NCI-H146 (cell line): ENCODE data around the gene LAMB4.
"Not testable (repeated sequence)": the region's sequence is repeated elsewhere in the genome, so short reads cannot be mapped to it uniquely, and the experiment has no call there.

Experiments
- DNase-seq: peaks from one replicate; lab custom pipeline; 2025; lab: John Stamatoyannopoulos, UW

Gene LAMB4

DNA sequence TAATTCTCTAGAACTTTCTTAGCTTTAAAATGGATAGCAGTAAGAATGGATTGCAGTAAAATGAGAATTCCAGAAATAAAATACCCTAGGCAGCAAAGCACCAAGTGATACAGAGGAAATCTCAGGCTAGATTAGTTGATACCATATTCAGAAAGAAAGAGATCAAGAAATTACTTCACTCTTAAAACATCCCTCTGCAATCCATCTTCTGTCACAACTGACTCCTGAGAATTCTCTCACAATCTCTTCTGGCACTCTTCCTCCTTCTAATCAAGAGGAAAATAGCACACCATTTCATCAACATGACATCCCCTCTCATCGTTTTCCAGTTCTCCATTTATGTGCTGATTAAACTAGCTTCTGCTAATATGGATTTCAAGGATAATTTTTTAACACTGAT is 85.0 kb downstream of the LAMB4 start:
- no peak for DNase-seq

DNA sequence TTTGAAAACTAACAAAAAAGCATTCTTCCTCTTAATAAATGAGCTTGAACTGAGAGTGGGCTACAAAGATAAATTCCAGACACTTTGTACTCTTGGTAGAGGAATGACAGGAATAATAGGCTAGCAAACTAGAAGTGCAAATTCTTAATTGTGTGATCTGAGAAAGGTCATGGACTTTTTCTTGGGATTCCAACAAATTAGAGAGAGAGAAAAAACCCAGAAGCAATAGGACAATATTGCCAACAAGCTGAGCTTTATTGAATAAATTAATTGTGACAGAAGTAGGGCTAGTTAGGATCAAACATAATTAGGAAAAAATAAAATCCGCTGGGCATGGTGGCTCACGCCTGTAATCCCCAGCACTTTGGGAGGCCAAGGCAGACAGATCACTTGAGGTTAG is 85.8 kb downstream of the LAMB4 start:
- DNase-seq, result no peak

GRCh38 chr7:108038986-108039385 is 91.2 kb downstream of the LAMB4 start:
- DNase-seq, result no peak

- DNase-seq, result peak; percentile 5
These were observed 92.4 kb downstream of the LAMB4 start for GRCh38 chr7:108037741-108038140.

DNA sequence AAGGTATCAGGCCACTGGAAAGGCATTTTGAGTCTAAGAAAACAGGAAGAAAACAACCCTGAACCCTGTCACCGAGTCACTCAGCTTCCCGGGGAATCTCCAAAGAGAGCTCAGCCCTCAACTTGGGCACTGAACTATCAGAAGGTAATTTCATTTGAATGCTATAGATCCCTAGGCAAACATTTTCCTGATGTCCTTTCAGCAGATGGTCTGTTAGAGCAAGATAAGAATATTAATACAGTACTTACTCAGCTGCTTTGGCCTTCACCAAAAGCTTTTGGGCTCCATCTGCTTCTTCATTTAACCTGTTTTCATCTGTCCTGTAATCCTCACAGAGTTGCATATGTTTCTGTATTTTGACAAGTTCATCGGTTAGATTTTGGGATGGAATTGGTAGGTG is 93.0 kb downstream of the LAMB4 start:
- DNase-seq, result peak; percentile 38

GRCh38 chr7:108034586-108034985 is 95.6 kb downstream of the LAMB4 start:
- DNase-seq, result no peak

DNA sequence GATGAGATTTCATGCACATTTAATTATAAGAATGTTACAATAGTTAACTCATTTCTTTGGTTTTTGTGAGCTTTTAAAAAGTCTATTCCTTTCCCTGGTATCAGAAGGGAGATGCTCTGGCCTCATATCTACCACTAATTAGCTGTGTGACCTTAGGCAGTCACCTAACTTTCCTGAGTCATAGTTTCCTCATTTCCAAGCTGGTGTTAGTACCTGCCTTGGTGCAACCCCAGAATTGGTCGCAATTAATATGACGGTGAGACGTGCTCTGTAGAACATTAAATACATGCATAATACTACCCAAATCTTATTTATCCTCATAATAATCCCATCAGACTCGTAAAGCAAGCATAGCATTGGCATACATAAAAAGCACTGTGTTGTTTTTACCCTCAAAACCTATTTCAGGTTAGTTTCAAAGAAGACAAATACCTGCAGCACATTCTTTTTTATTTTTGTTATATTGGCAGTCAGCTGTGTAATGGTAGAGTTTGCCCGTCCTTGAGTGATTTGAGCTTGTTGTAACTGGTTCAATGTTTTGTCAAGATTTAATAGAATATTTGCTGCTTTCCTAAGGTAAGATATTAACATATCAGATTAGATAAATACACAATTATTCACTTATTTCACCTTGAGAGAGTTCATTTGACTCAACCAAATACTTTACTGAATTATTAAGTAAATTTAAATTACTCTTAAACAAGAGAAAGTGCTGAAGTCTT is 96.2 kb downstream of the LAMB4 start:
- DNase-seq, result no peak

GRCh38 chr7:108033309-108033708 is 96.9 kb downstream of the LAMB4 start:
- DNase-seq, result not testable (repeated sequence)

DNA sequence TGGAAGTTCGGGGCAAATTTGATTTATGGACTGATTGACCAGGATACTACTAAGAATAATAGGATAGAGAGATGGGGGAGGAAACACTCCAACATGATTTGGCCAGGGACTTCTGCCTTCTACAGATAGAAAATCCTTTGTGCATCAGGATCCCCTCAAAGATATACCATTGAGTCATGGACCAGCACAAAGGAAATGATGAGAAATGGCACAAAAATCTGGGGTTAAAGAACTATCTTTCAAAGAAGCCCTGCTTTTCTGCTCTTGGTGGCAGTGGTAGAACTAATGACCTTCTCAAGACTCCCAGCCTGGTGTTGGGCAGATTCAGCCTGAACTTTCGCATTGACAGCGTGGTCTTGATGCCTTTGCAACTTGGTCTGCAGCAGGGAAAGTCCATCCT is 99.6 kb downstream of the LAMB4 start:
- DNase-seq, result no peak

DNA sequence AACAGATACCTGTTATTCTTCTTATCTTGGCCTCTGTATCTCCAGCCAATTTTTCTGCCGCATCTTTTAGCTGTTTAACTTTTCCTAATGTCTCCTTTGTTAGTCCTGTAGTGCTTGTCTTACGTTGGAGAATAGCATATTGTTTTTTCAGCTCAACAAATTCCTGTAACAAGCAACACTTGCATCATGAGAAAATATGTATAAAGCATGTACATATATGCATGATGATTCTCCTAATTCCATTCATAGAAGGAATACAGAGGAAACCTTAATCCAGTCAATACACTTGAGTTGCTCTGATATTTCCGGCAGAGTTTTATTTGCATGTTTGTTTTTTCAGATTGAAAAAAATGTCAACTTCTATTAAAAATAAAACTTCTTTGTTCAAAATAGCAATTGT is 101.1 kb downstream of the LAMB4 start:
- DNase-seq, result no peak

DNA sequence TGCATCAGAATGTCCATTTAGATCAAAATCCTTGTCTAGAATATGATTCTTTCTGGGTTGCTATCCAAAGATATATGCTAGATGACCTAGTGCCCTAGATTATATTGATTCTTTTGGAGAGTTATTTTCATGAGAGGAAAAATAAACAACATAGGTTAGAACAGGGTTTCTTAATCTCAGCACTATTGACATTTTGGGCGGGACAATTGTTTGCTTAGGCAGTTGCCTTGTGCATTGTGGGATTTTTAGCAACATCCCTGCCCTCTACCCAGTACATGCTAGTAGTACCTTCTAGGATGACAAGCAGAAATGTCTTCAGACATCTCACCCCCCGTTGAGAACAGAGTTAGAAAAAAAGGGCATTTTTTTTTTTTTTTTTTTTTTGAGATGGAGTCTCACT is 102.0 kb downstream of the LAMB4 start:
- peak; percentile 26 for DNase-seq

GRCh38 chr7:108027239-108027638 is 102.9 kb downstream of the LAMB4 start:
- DNase-seq, result no peak

- DNase-seq, result no peak
These were observed 103.5 kb downstream of the LAMB4 start for GRCh38 chr7:108026647-108027046.

DNA sequence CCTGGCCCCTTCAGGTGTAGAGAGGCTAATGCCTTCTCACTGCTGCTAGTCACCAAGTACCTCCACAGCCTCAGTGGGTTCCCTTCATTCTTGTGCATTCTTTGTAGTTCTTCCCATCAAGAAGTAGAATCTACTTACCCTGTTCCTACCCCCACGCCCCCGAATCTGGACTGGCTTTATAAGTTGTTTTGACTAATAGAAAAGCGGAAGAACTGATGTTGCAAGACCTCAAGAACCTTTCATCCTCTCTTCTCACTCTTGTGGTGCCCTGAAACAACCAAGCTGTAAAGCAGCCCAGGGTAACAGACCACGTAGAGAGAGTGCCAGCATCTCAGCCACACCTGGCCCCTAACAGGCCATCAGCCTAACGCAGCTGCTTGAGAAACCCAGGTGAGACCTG is 104.0 kb downstream of the LAMB4 start:
- DNase-seq, result no peak

DNA sequence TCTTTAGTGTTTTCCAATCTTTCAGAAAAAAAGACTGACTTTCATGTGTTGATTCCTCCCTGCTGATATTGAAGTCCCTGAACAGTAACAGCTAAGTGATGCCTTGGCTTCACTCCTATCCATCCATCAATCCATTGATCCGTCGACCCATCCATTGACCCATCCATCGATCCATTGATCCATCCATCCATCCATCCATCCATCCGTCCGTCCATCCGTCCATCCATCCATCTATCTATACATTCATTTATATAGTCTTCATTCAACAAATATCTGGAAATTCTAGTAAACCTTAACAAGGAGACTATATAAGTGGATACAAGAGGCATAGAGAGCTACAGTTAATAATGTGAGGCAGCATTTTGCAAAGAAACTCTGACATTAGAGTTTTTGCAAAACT is 105.6 kb downstream of the LAMB4 start:
- no peak for DNase-seq

DNA sequence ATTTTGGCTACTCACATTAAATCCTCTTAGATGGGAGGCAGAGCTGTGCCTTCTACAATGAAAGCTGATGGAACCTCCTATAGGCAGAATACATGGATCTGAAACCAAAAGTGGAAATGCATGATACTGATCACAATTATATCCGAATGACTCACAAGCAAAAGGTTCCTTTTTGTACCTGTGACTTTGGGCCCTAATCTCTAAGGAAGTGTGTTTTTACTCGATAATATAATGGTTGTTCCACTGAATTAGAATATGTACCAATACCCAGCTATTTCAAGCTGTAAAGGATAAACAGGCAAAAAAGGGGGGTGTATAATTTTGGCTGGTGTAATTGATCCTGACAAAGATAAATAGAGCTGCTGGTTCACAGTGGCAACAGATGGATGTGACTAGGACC is 109.6 kb downstream of the LAMB4 start:
- no peak for DNase-seq

- DNase-seq, result no peak
These were observed 111.5 kb downstream of the LAMB4 start for GRCh38 chr7:108018668-108019067.

- DNase-seq, result no peak
These were observed 112.4 kb downstream of the LAMB4 start for GRCh38 chr7:108017776-108018151.

GRCh38 chr7:108016841-108017775 is 113.1 kb downstream of the LAMB4 start:
- DNase-seq, result peak; percentile 61

- no peak for DNase-seq
These were observed 114.4 kb downstream of the LAMB4 start for GRCh38 chr7:108015740-108016139.

- DNase-seq, result peak; percentile 60
These were observed 115.1 kb downstream of the LAMB4 start for GRCh38 chr7:108014747-108015682.

GRCh38 chr7:108014215-108014614 is 115.9 kb downstream of the LAMB4 start:
- no peak for DNase-seq
